Rectal smooth muscle tissue (tissue), 1 donor: ENCODE data around the gene CELF5.
A peak's percentile ranks its signal among the peaks of the same experiment; 100 is the strongest.
"Not testable (repeated sequence)": the region's sequence is repeated elsewhere in the genome, so short reads cannot be mapped to it uniquely, and the experiment has no call there.

ENCODE experiments used
- H3K27ac ChIP-seq: one replicate; pipeline ENCODE4 v1.7.0; 2013; ENCODE audit warnings: low read depth, low read length, inconsistent platforms
- H3K27me3 ChIP-seq: one replicate; pipeline ENCODE4 v1.7.0; 2013; ENCODE audit warnings: low read length; ENCODE audit not compliant: control insufficient read depth, insufficient read depth
- H3K36me3 ChIP-seq: one replicate; pipeline ENCODE4 v1.7.0; 2013; ENCODE audit warnings: low read length; ENCODE audit not compliant: control insufficient read depth, insufficient read depth
- H3K4me1 ChIP-seq: one replicate; pipeline ENCODE4 v1.7.0; 2013; ENCODE audit warnings: low read length; ENCODE audit not compliant: control insufficient read depth, insufficient read depth
- H3K4me3 ChIP-seq: one replicate; pipeline ENCODE4 v1.7.0; 2013; ENCODE audit warnings: low read length
- H3K9ac ChIP-seq: one replicate; pipeline ENCODE4 v1.7.0; 2013; ENCODE audit warnings: low read length

The CELF5 gene

GRCh38 chr19:3334749-3335430 lies 110.4 kb downstream of the CELF5 start:
- not testable (repeated sequence) for H3K4me3 ChIP-seq, H3K9ac ChIP-seq, H3K27me3 ChIP-seq, H3K36me3 ChIP-seq
- Histone ChIP-seq H3K27ac (peak overlapping the region; percentile 96), H3K4me1 (peaks cover 32% of the 10 kb centered on the region)

- no peaks in the 10 kb centered on the region for H3K36me3 ChIP-seq
- H3K27me3 ChIP-seq = no peaks in the 10 kb centered on the region
- peak overlapping the region; percentile 96 for H3K27ac ChIP-seq
- peak overlapping the region; percentile 49 for H3K9ac ChIP-seq
- H3K4me3 ChIP-seq = peak overlapping the region; percentile 32
- peaks cover 32% of the 10 kb centered on the region for H3K4me1 ChIP-seq
Measured at GRCh38 chr19:3335431-3336350, 111.2 kb downstream of the CELF5 start.

GRCh38 chr19:3336351-3336679 lies 111.9 kb downstream of the CELF5 start:
- Histone ChIP-seq H3K27me3 (no peaks in the 10 kb centered on the region), H3K4me3 (no peak overlapping the region), H3K9ac (peak overlapping the region; percentile 24), H3K36me3 (no peaks in the 10 kb centered on the region), H3K4me1 (peaks cover 32% of the 10 kb centered on the region), H3K27ac (peak overlapping the region; percentile 96)

- H3K4me3 ChIP-seq = peak overlapping the region; percentile 19
- H3K36me3 ChIP-seq = no peaks in the 10 kb centered on the region
- no peaks in the 10 kb centered on the region for H3K27me3 ChIP-seq
- H3K27ac ChIP-seq = peak overlapping the region; percentile 96
- H3K4me1 ChIP-seq = peaks cover 32% of the 10 kb centered on the region
- peak overlapping the region; percentile 19 for H3K9ac ChIP-seq
Measured at GRCh38 chr19:3336680-3337523, 112.4 kb downstream of the CELF5 start.

DNA sequence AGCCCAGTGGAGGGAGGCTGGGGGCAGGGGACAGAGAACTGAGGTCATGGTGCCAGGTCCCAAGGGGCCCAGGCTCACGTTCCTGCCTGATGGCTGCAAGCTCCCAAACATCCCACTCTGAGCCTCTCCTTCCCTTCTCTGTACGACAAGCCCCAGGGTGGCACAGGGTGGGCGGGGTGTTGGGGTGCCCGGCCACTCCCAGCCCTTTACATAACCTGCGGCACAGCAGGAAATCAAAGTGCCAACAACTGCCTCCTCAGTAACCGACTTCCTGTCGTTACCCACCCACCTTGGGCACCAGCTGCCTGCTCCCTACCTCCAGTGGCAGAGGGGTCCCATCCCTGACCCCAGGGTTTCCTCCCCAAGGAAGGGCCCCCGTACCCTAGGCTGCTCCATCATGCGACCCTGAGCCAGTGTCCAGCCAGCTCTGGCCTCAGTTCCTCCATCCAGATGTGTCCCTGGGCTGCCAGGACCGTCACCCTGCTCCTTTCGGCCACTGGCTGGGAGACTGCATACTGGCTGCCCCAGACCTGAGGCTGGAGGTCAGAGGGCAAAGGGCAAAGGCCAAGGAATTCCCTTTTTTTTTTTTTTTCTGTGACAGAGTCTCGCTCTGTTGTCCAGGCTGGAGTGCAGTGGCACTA lies 114.2 kb downstream of the CELF5 start:
- Histone ChIP-seq H3K4me1 (peaks cover 32% of the 10 kb centered on the region), H3K9ac (peak overlapping the region; percentile 24), H3K27ac (peak overlapping the region; percentile 72)

GRCh38 chr19:3340340-3340739 lies 115.9 kb downstream of the CELF5 start:
- Histone ChIP-seq H3K4me3 (no peak overlapping the region), H3K27ac (no peak overlapping the region), H3K27me3 (no peaks in the 10 kb centered on the region), H3K9ac (no peak overlapping the region), H3K4me1 (peaks cover 29% of the 10 kb centered on the region), H3K36me3 (no peaks in the 10 kb centered on the region)

More for the DNA sequence above, 114.2 kb downstream of the CELF5 start:
- H3K4me3 ChIP-seq = peak overlapping the region; percentile 52
- H3K36me3 ChIP-seq = no peaks in the 10 kb centered on the region
- no peaks in the 10 kb centered on the region for H3K27me3 ChIP-seq

DNA sequence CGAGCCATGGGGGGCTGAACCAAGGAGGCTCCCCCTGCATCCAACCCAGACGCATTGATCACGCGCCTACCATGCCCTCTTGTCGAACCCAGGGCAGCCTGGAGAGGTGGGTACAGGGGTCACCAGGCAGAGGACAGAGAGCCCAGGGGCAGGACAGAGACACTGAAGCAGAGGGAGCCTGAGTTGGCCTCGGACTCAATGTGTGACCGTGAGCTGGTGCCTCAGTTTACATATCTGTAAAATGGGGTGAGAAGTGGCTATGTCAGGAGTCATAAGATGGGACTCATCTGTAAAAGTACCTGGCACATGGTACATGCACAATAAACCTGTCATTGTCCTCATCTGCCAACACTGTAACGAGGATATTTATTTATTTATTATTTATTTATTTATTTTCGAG lies 117.8 kb downstream of the CELF5 start:
- Histone ChIP-seq H3K4me3 (no peak overlapping the region), H3K9ac (no peak overlapping the region), H3K36me3 (no peaks in the 10 kb centered on the region), H3K27ac (no peak overlapping the region), H3K27me3 (no peaks in the 10 kb centered on the region), H3K4me1 (peaks cover 24% of the 10 kb centered on the region)

GRCh38 chr19:3342962-3343361 lies 118.5 kb downstream of the CELF5 start:
- H3K27me3 ChIP-seq, H3K36me3 ChIP-seq, H3K4me3 ChIP-seq, H3K9ac ChIP-seq: not testable (repeated sequence)
- Histone ChIP-seq H3K4me1 (peaks cover 20% of the 10 kb centered on the region), H3K27ac (peak overlapping the region; percentile 6)

DNA sequence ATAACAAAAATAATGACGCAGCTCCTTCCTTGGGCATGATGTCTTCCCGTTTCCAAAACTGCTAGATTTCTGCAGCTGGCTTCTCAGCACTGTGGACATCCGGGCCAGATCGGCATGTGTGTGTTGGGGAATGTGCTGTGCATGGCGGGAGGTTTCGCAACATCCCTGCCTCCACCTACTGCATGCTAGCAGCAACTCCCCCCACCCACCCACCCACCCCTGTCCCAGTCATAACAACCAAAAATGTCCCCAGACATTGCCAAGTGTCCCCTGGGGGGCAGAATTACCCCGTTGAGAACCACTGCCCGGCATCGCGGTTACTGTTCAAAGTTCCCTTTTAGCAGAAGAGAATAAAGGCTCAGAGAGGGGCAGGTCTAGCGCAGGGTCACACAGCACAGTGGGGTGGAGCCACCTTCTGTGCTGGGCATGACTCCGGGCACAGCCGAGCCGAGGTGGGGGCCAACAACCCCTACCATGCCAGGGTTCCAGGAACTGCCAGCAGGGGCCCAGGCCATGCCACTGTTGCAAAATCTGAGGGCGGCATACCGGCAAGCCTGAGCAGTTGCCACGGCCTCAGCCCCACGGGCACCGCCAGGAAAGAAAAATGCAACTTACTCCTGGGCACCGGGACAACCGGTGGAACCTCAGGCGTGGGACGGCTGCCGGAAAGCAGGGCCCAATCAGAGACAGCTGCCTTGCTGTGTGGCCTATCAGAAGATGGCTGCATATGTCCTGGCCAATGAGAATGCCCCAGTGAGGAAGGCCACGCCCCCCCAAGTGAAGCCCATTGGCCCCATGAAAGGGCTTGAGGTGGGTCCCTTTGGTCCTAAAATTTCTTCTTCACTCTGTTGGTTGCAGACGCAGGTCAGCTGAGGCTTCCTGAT lies 119.4 kb downstream of the CELF5 start:
- H3K4me1 ChIP-seq = peaks cover 14% of the 10 kb centered on the region
- peak overlapping the region; percentile 51 for H3K4me3 ChIP-seq
- no peak overlapping the region for H3K9ac ChIP-seq
- H3K36me3 ChIP-seq = no peaks in the 10 kb centered on the region
- H3K27me3 ChIP-seq = no peaks in the 10 kb centered on the region
- peak overlapping the region; percentile 60 for H3K27ac ChIP-seq

DNA sequence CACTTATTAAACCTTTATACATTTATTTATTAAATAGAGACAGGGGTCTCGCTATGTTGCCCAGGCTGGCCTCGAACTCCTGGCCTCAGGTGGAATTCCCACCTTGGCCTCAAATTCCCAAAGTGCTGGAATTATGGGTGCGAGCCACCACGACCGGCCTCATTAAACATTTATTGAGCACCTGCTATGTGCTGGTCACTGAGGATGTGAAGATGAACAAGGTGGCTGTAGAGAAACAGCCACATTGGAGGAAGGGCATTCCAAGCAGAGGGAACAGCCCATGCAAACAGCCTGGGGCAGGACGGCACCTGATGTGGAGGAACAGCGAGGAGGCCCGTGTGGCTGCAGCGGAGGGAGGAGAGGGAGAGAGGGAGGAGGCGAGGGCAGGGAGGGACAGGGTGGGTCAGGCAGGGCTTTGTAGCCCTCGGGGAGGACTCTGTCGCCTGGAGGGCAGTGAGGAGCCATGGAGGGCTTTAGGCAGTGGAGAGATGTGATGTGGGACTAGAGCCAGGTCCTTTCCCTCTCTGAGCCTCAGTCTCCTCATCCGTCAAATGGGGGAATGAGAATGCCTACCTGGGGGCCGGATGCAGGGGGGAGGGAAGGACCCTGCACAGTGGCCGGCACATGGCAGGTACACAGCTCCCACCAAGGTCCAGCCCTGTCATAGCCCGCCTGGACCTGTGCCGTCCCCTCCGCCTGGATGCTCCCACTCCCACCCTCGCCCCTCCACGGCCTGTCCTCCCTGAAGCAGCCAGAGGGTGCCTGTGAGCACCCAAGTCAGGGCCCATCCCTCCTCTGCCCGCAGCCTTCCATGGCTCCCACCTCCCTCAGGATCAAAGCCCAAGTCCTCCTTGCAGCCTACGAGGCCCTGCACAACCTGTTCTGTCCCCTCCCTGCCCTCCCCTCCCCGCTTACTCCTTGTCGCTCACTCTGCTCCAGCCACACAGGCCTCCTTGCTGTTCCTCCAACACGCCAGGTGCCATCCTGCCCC lies 120.4 kb downstream of the CELF5 start:
- Histone ChIP-seq H3K27ac (no peak overlapping the region), H3K4me3 (no peak overlapping the region), H3K27me3 (no peaks in the 10 kb centered on the region), H3K4me1 (peaks cover 14% of the 10 kb centered on the region), H3K36me3 (no peaks in the 10 kb centered on the region), H3K9ac (no peak overlapping the region)
